IPS-18a (cell line): Measurements from ENCODE around the gene SMAD3.

Experiments
- H3K27ac ChIP-seq: one replicate; pipeline ENCODE4 v1.5.1; 2013; ENCODE audit warnings: low read length
- H3K27me3 ChIP-seq: one replicate; pipeline ENCODE4 v1.6.1; 2013; ENCODE audit warnings: mild to moderate bottlenecking, low read length; ENCODE audit not compliant: control insufficient read depth, insufficient read depth
- H3K36me3 ChIP-seq: one replicate; pipeline ENCODE4 v1.6.1; 2013; ENCODE audit warnings: low read depth, low read length; ENCODE audit not compliant: control insufficient read depth
- H3K4me1 ChIP-seq: one replicate; pipeline ENCODE4 v1.6.1; 2013; ENCODE audit warnings: low read depth, low read length; ENCODE audit not compliant: control insufficient read depth
- H3K4me3 ChIP-seq: one replicate; pipeline ENCODE4 v1.5.1; 2013; ENCODE audit warnings: low read length
- H3K9ac ChIP-seq: one replicate; pipeline ENCODE4 v1.6.1; 2013; ENCODE audit warnings: mild to moderate bottlenecking, low read length, moderate library complexity
- H3K9me3 ChIP-seq: one replicate; pipeline ENCODE4 v1.6.1; 2013; ENCODE audit warnings: low read depth, low read length; ENCODE audit not compliant: control insufficient read depth

The SMAD3 gene

GRCh38 chr15:67087507-67088172 is 22.2 kb downstream of the SMAD3 start:
- no peak overlapping the region for H3K27ac ChIP-seq
- H3K9me3 ChIP-seq, result no peaks in the 10 kb centered on the region
- no peak overlapping the region for H3K4me3 ChIP-seq
- no peak overlapping the region for H3K9ac ChIP-seq
- H3K36me3 ChIP-seq, result no peaks in the 10 kb centered on the region
- no peaks in the 10 kb centered on the region for H3K27me3 ChIP-seq
- peaks cover 37% of the 10 kb centered on the region for H3K4me1 ChIP-seq

GRCh38 chr15:67089217-67090193 is 24.1 kb downstream of the SMAD3 start:
- Histone ChIP-seq H3K27ac (no peak overlapping the region), H3K27me3 (no peaks in the 10 kb centered on the region), H3K9ac (no peak overlapping the region), H3K9me3 (no peaks in the 10 kb centered on the region), H3K4me3 (no peak overlapping the region), H3K4me1 (peaks cover 40% of the 10 kb centered on the region), H3K36me3 (no peaks in the 10 kb centered on the region)

GRCh38 chr15:67090297-67091070 is 25.1 kb downstream of the SMAD3 start:
- H3K27ac ChIP-seq, result no peak overlapping the region
- H3K9ac ChIP-seq, result no peak overlapping the region
- H3K4me3 ChIP-seq, result no peak overlapping the region
- no peaks in the 10 kb centered on the region for H3K27me3 ChIP-seq
- no peaks in the 10 kb centered on the region for H3K9me3 ChIP-seq
- H3K4me1 ChIP-seq, result peaks cover 40% of the 10 kb centered on the region
- no peaks in the 10 kb centered on the region for H3K36me3 ChIP-seq

- Histone ChIP-seq H3K27me3 (no peaks in the 10 kb centered on the region), H3K9ac (no peak overlapping the region), H3K4me1 (peaks cover 34% of the 10 kb centered on the region), H3K4me3 (no peak overlapping the region), H3K27ac (no peak overlapping the region), H3K36me3 (no peaks in the 10 kb centered on the region), H3K9me3 (no peaks in the 10 kb centered on the region)
Observed at GRCh38 chr15:67091071-67091979, 25.9 kb downstream of the SMAD3 start.

GRCh38 chr15:67091980-67092677 is 26.7 kb downstream of the SMAD3 start:
- no peaks in the 10 kb centered on the region for H3K36me3 ChIP-seq
- no peaks in the 10 kb centered on the region for H3K9me3 ChIP-seq
- no peak overlapping the region for H3K4me3 ChIP-seq
- H3K4me1 ChIP-seq, result peaks cover 34% of the 10 kb centered on the region
- H3K27me3 ChIP-seq, result no peaks in the 10 kb centered on the region
- no peak overlapping the region for H3K27ac ChIP-seq
- no peak overlapping the region for H3K9ac ChIP-seq

GRCh38 chr15:67092752-67093503 is 27.5 kb downstream of the SMAD3 start:
- H3K36me3 ChIP-seq, result no peaks in the 10 kb centered on the region
- no peak overlapping the region for H3K9ac ChIP-seq
- H3K9me3 ChIP-seq, result no peaks in the 10 kb centered on the region
- H3K4me1 ChIP-seq, result peaks cover 29% of the 10 kb centered on the region
- H3K4me3 ChIP-seq, result no peak overlapping the region
- no peak overlapping the region for H3K27ac ChIP-seq
- H3K27me3 ChIP-seq, result no peaks in the 10 kb centered on the region

GRCh38 chr15:67093504-67093862 is 28.1 kb downstream of the SMAD3 start:
- H3K9ac ChIP-seq, result no peak overlapping the region
- H3K27me3 ChIP-seq, result no peaks in the 10 kb centered on the region
- H3K36me3 ChIP-seq, result no peaks in the 10 kb centered on the region
- peaks cover 29% of the 10 kb centered on the region for H3K4me1 ChIP-seq
- H3K27ac ChIP-seq, result no peak overlapping the region
- no peak overlapping the region for H3K4me3 ChIP-seq
- H3K9me3 ChIP-seq, result no peaks in the 10 kb centered on the region

- Histone ChIP-seq H3K9ac (no peak overlapping the region), H3K4me1 (peaks cover 31% of the 10 kb centered on the region), H3K27ac (no peak overlapping the region), H3K4me3 (no peak overlapping the region), H3K36me3 (no peaks in the 10 kb centered on the region), H3K27me3 (no peaks in the 10 kb centered on the region), H3K9me3 (no peaks in the 10 kb centered on the region)
Observed at GRCh38 chr15:67094001-67094826, 28.8 kb downstream of the SMAD3 start.

GRCh38 chr15:67095912-67096311 is 30.5 kb downstream of the SMAD3 start:
- Histone ChIP-seq H3K36me3 (no peaks in the 10 kb centered on the region), H3K27me3 (no peaks in the 10 kb centered on the region), H3K9ac (no peak overlapping the region), H3K4me3 (no peak overlapping the region), H3K9me3 (no peaks in the 10 kb centered on the region), H3K4me1 (peaks cover 24% of the 10 kb centered on the region), H3K27ac (no peak overlapping the region)
